BJ (cell line): ENCODE results near the gene DHX58. TPM values are rescaled to one million over a fixed set of nuclear protein-coding genes. Genes with fewer than 3 reads are reported as not detected.

Experiments used
- CTCF ChIA-PET: fragments of 350-600 bp; formaldehyde crosslinking; extraction: SDS; loops from one replicate; lab custom pipeline; 2021; ENCODE audit warnings: antibody characterized with exemption, inconsistent platforms; lab: Yijun Ruan, JAX
- POLR2A ChIA-PET: fragments of 300-600 bp; sonication (Branson Sonifier 250); formaldehyde crosslinking; extraction: SDS; loops from one replicate; lab custom pipeline; 2021; ENCODE audit warnings: antibody characterized with exemption; lab: Charles Lee
- DNase-seq: peaks from one replicate; pipeline ENCODE4 v3.0.0-alpha.2; 2011; ENCODE audit warnings: low read depth
- H3K27me3 ChIP-seq: 2 replicates; pipeline ENCODE4 v1.6.0; 2011; ENCODE audit warnings: low read length; ENCODE audit not compliant: control insufficient read depth, insufficient read depth
- H3K36me3 ChIP-seq: 2 replicates; pipeline ENCODE4 v1.5.1; 2011; ENCODE audit warnings: low read length; ENCODE audit not compliant: control insufficient read depth, insufficient read depth
- H3K4me3 ChIP-seq: 2 replicates; pipeline ENCODE4 v1.5.1; 2011; ENCODE audit warnings: low read depth, mild to moderate bottlenecking, control low read depth, low read length
- CTCF ChIP-seq: IDR thresholded peaks from 2 replicates; pipeline ENCODE4 v1.5.1; 2011; ENCODE audit warnings: low read depth, mild to moderate bottlenecking, control low read depth, inconsistent platforms, low read length, moderate library complexity; ENCODE audit not compliant: insufficient read depth
- polyA plus RNA-seq: library from polyadenylated mRNA; depleted of rRNA; stranded (reverse); fragments of >200 nt; gene quantifications from 2 replicates; pipeline ENCODE4 v1.2.3, GENCODE V29; 2011; rRNA removed

The DHX58 gene
- polyA plus RNA-seq, 1 experiment, result 18.0 TPM

GRCh38 chr17:42051645-42052044, 60.9 kb downstream of the DHX58 start:
- Histone ChIP-seq H3K36me3 (no peaks in the 10 kb centered on the region), H3K4me3 (no peak overlapping the region), H3K27me3 (peaks cover 43% of the 10 kb centered on the region)
- TF ChIP-seq CTCF, result no peak
- ChIA-PET POLR2A (no interaction called here), CTCF (interaction anchor here (0.8 to 1.7 kb wide), 5 partner anchors 11 to 60 kb away, joined by 3 to 6 read pairs (median 4); no protein-coding TSS in a partner anchor)
- no peak for DNase-seq

Other genes with a start within 250 kb of the DHX58 start
- 5.5 and 7.2 TPM in 2 replicates for gene KLHL11, start 247.3 kb downstream of the DHX58 start, polyA plus RNA-seq
- gene ACLY, start 193.8 kb downstream of the DHX58 start, polyA plus RNA-seq, result 118 and 170 TPM in 2 replicates
- 0.61 and 0.92 TPM in 2 replicates for gene ODAD4, start 182.1 kb downstream of the DHX58 start, polyA plus RNA-seq
- gene CNP, start 145.9 kb downstream of the DHX58 start, polyA plus RNA-seq, result 53.5 and 66.2 TPM in 2 replicates
- gene DNAJC7, start 95.3 kb downstream of the DHX58 start, polyA plus RNA-seq, result 41.1 and 46.9 TPM in 2 replicates
- 55.9 and 81.4 TPM in 2 replicates for gene NKIRAS2, start 92.6 kb downstream of the DHX58 start, polyA plus RNA-seq
- gene C17orf113, start 62.1 kb downstream of the DHX58 start, polyA plus RNA-seq, result 0.07 and 0.11 TPM in 2 replicates
- gene ZNF385C, start 14.2 kb downstream of the DHX58 start, polyA plus RNA-seq, result 0.04 TPM in 1 of 2 replicates, not detected in the other
- gene KAT2A, start 8.7 kb upstream of the DHX58 start, polyA plus RNA-seq, result 18.2 and 25.2 TPM in 2 replicates
- not detected in 2 replicates for gene HSPB9, start 10.1 kb upstream of the DHX58 start, polyA plus RNA-seq
- gene RAB5C, start 42.3 kb upstream of the DHX58 start, polyA plus RNA-seq, result 179 and 239 TPM in 2 replicates
- 0.02 and 0.07 TPM in 2 replicates for gene KCNH4, start 68.4 kb upstream of the DHX58 start, polyA plus RNA-seq
- gene HCRT, start 72.7 kb upstream of the DHX58 start, polyA plus RNA-seq, result not detected in 2 replicates
- gene GHDC, start 81.8 kb upstream of the DHX58 start, polyA plus RNA-seq, result 9.0 and 16.5 TPM in 2 replicates
- 29.8 and 37.2 TPM in 2 replicates for gene STAT5B, start 163.7 kb upstream of the DHX58 start, polyA plus RNA-seq
- 6.2 and 17.2 TPM in 2 replicates for gene STAT5A, start 175.8 kb upstream of the DHX58 start, polyA plus RNA-seq